Measurements from ENCODE around the gene TMEM135.

TMEM135 gene

GRCh38 chr11:87324817-87325489 lies 287.2 kb downstream of the TMEM135 start:
- no peaks in the 10 kb centered on the region for H3K36me3 ChIP-seq (ENCODE audit: low read length)
- H3K79me2 ChIP-seq (ENCODE audit: insufficient read depth, low read length): no peaks in the 10 kb centered on the region
- no peak overlapping the region for H3K4me3 ChIP-seq (ENCODE audit: insufficient read depth, low read length, poor library complexity, severe bottlenecking)
- no peaks in the 10 kb centered on the region for H4K20me1 ChIP-seq (ENCODE audit: low read depth, low read length)
- no peaks in the 10 kb centered on the region for H3K9me3 ChIP-seq (ENCODE audit: insufficient read depth, low read length)
- H3K27me3 ChIP-seq (ENCODE audit: low read length): no peaks in the 10 kb centered on the region
- no peak overlapping the region for H2AFZ ChIP-seq (ENCODE audit: low read depth, low read length, severe bottlenecking)
- no peaks in the 10 kb centered on the region for H3F3A ChIP-seq (ENCODE audit: insufficient read depth)
- TF ChIP-seq CTCF (IDR thresholded peaks at IDR 0.05; ENCODE audit: insufficient read depth, low read length, poor library complexity, severe bottlenecking) (no peak), EZH2phosphoT487 (conservative IDR thresholded peaks at IDR 0.05; ENCODE audit: low read length) (no peak)
- H3K27ac ChIP-seq (ENCODE audit: low read depth, low read length): no peak overlapping the region
- no peak overlapping the region for H3K9ac ChIP-seq (ENCODE audit: low read length)
- H3K9me2 ChIP-seq (replicated peaks; ENCODE audit: insufficient read depth, low read length): no peaks in the 10 kb centered on the region
- H3K4me2 ChIP-seq (ENCODE audit: low read depth, low read length, poor library complexity, severe bottlenecking): no peak overlapping the region

GRCh38 chr11:87325490-87325872 lies 287.7 kb downstream of the TMEM135 start:
- H2AFZ ChIP-seq (ENCODE audit: low read depth, low read length, severe bottlenecking): no peak overlapping the region
- H3K9me2 ChIP-seq (replicated peaks; ENCODE audit: insufficient read depth, low read length): no peaks in the 10 kb centered on the region
- H3K9ac ChIP-seq (ENCODE audit: low read length): no peak overlapping the region
- H3K9me3 ChIP-seq (ENCODE audit: insufficient read depth, low read length): no peaks in the 10 kb centered on the region
- H3K4me3 ChIP-seq (ENCODE audit: insufficient read depth, low read length, poor library complexity, severe bottlenecking): no peak overlapping the region
- no peaks in the 10 kb centered on the region for H3K79me2 ChIP-seq (ENCODE audit: insufficient read depth, low read length)
- no peaks in the 10 kb centered on the region for H3K36me3 ChIP-seq (ENCODE audit: low read length)
- H4K20me1 ChIP-seq (ENCODE audit: low read depth, low read length): no peaks in the 10 kb centered on the region
- H3K4me2 ChIP-seq (ENCODE audit: low read depth, low read length, poor library complexity, severe bottlenecking): no peak overlapping the region
- no peaks in the 10 kb centered on the region for H3K27me3 ChIP-seq (ENCODE audit: low read length)
- H3F3A ChIP-seq (ENCODE audit: insufficient read depth): no peaks in the 10 kb centered on the region
- no peak overlapping the region for H3K27ac ChIP-seq (ENCODE audit: low read depth, low read length)
- TF ChIP-seq CTCF (IDR thresholded peaks at IDR 0.05; ENCODE audit: insufficient read depth, low read length, poor library complexity, severe bottlenecking): no peak

- Histone ChIP-seq H3F3A (ENCODE audit: insufficient read depth) (no peaks in the 10 kb centered on the region), H3K9ac (ENCODE audit: low read length) (no peak overlapping the region), H3K9me3 (ENCODE audit: insufficient read depth, low read length) (no peaks in the 10 kb centered on the region), H4K20me1 (ENCODE audit: low read depth, low read length) (no peaks in the 10 kb centered on the region), H3K9me2 (replicated peaks; ENCODE audit: insufficient read depth, low read length) (no peaks in the 10 kb centered on the region), H2AFZ (ENCODE audit: low read depth, low read length, severe bottlenecking) (no peak overlapping the region), H3K27me3 (ENCODE audit: low read length) (no peaks in the 10 kb centered on the region), H3K79me2 (ENCODE audit: insufficient read depth, low read length) (no peaks in the 10 kb centered on the region), H3K36me3 (ENCODE audit: low read length) (no peaks in the 10 kb centered on the region), H3K27ac (ENCODE audit: low read depth, low read length) (no peak overlapping the region), H3K4me2 (ENCODE audit: low read depth, low read length, poor library complexity, severe bottlenecking) (no peak overlapping the region), H3K4me3 (ENCODE audit: insufficient read depth, low read length, poor library complexity, severe bottlenecking) (no peak overlapping the region)
- TF ChIP-seq CTCF (IDR thresholded peaks at IDR 0.05; ENCODE audit: insufficient read depth, low read length, poor library complexity, severe bottlenecking) (no peak), EZH2phosphoT487 (conservative IDR thresholded peaks at IDR 0.05; ENCODE audit: low read length) (no peak)
Observed at GRCh38 chr11:87326594-87326993, 288.9 kb downstream of the TMEM135 start.
